Testis (tissue), 3 donors: ENCODE data around the gene SND1. TPM values are rescaled to one million over a fixed set of nuclear protein-coding genes. Genes with fewer than 3 reads are reported as not detected.

Experiments
- DNase-seq: peaks from one replicate; pipeline ENCODE4 v3.0.0-alpha.2; 2019
- H3K27ac ChIP-seq, 2 donors: fragments of 200-600 bp; sonication (generic); one replicate each; pipeline ENCODE4 v1.5.1; 2019
- H3K27me3 ChIP-seq: fragments of 200-600 bp; sonication (generic); one replicate; pipeline ENCODE4 v1.5.1; 2019
- H3K36me3 ChIP-seq: fragments of 200-600 bp; sonication (generic); one replicate; pipeline ENCODE4 v1.5.1; 2017; ENCODE audit warnings: low read depth; ENCODE audit errors: missing control alignments
- H3K4me1 ChIP-seq: fragments of 200-600 bp; sonication (generic); one replicate; pipeline ENCODE4 v1.5.1; 2019
- H3K4me3 ChIP-seq, 2 donors: fragments of 200-600 bp; sonication (generic); one replicate each; pipeline ENCODE4 v1.5.1; 2017 to 2019
- H3K9me3 ChIP-seq: fragments of 200-600 bp; sonication (generic); one replicate; pipeline ENCODE4 v1.5.1; 2017
- POLR2A ChIP-seq: fragments of 450-650 bp; IDR thresholded peaks from one replicate; pipeline ENCODE4 v1.6.1; 2017; ENCODE audit warnings: antibody characterized with exemption, mild to moderate bottlenecking, moderate library complexity
- WGBS, 2 donors: methylation state at CpG; one replicate each; pipeline ENCODE4 v1.1.5; 2018; 5-methylcytosine and 5-hydroxymethylcytosine counted together
- intact Hi-C: fragments of 100-400 bp; cut with DNase I; formaldehyde crosslinking; loops from one replicate; pipeline ENCODE4 v1.15.1; 2023; ENCODE audit warnings: low total_unique reads
- polyA plus RNA-seq: library from polyadenylated mRNA; stranded (reverse); fragments of 350-450 nt; fragmentation: Illumina TruSeq; extraction: RNeasy Lipid Tissue Mini Kit (QIAGEN cat#74804); gene quantifications from one replicate; pipeline ENCODE4 v1.2.3, GENCODE V29; 2014; ENCODE audit warnings: low read depth, low replicate concordance; ENCODE audit not compliant: insufficient read depth
- total RNA-seq, 2 donors: library from RNA; depleted of rRNA; stranded (reverse); fragments of >200 nt; gene quantifications; one replicate each; pipeline ENCODE4 v1.2.3, GENCODE V29; 2016
- TF ChIP-seq, protein P1 (sequence below), 3 experiments: fragments of 450-650 bp in 2 of 3; fragments of 200-600 bp in 1 of 3; sonication (generic) in 1 of 3; IDR thresholded peaks; one replicate each; pipeline ENCODE4 v1.5.1; 2016 to 2019; ENCODE audit warnings: antibody characterized with exemption in 3 of 3, mild to moderate bottlenecking in 2 of 3, moderate library complexity in 1 of 3

SND1 gene
- total and polyA plus RNA-seq, 3 donors from 2014 or later: 132 to 207 (median 179) TPM

DNA sequence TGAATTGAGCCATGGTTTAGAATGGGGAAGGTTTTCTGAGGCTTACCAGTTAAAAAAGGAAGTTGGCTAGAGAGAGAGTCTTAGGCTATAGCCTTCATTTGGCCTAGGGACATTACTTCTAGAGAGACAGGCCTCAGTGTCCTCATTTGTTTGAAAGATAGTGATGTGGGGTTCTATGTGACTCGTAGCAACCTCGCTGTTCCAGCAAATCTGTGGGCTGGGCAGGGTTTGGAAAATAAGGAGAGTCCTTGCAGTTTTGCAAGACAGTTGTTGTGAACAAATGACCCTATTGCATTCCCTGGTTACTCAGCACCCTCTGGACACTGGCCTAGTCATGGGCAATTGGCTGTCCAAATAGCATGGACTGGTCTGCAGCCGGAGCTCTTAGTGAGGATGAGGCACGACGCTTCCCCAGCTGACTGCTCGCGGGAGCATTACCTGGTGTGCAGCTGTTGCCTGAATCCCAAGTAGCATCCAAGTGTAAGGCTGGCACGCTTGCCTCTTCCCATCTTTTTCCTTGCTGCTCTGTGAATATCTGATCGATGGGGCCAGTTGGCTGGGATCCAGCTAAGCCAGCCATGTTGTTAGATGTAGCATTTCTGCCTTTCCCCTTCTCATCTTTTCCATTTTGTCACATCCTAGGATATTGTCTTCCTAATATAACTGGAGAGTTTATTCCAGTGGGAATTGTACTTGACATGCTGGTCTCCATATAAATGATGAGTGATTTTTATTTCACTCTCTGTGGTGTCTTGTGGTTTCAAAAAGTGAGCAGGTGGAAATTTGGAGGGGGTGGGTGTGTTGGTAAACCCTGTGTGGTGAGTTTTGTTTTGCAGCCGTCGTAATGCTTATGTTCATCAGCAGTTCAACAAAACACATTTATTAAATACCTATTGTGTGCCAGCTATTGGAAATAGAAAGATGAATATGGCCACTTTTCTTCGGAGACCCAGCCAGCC, 99.8 kb downstream of the SND1 start:
- Histone ChIP-seq H3K4me3 (no peak overlapping the region), H3K27ac (no peak overlapping the region), H3K27me3 (no peaks in the 10 kb centered on the region), H3K36me3 (no peaks in the 10 kb centered on the region), H3K4me1 (no peaks in the 10 kb centered on the region), H3K9me3 (no peaks in the 10 kb centered on the region)
- intact Hi-C loops: no loop called here
- 87 to 95% methylated on average over 12 of the region's 12 CpGs for WGBS, 2 donors
- TF ChIP-seq, protein P1, sequence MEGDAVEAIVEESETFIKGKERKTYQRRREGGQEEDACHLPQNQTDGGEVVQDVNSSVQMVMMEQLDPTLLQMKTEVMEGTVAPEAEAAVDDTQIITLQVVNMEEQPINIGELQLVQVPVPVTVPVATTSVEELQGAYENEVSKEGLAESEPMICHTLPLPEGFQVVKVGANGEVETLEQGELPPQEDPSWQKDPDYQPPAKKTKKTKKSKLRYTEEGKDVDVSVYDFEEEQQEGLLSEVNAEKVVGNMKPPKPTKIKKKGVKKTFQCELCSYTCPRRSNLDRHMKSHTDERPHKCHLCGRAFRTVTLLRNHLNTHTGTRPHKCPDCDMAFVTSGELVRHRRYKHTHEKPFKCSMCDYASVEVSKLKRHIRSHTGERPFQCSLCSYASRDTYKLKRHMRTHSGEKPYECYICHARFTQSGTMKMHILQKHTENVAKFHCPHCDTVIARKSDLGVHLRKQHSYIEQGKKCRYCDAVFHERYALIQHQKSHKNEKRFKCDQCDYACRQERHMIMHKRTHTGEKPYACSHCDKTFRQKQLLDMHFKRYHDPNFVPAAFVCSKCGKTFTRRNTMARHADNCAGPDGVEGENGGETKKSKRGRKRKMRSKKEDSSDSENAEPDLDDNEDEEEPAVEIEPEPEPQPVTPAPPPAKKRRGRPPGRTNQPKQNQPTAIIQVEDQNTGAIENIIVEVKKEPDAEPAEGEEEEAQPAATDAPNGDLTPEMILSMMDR (IDR thresholded peaks at IDR 0.05): no peak
- no peak for TF ChIP-seq POLR2A
- DNase-seq: no peak

DNA sequence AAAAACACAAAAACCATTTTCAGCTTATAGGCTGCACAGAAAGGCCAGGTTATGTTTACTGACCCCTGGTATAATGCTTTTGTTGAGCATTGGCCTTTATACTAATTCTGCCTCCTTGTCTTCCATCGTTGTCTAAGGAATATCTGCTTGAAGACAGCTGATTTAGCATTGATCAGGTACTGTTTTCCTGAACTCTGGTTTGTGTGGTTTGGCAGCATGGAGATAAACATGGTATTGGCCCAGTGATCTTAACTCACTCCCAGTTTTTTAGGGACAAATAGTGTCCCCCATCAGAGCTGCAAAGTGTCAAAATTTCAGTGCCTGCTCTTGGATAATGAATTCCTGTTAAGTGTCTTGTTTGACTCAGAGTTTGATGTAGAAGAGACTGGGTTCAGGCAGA, 100.8 kb downstream of the SND1 start:
- intact Hi-C loops: no loop called here
- WGBS, 2 donors: 75 to 91% methylated on average over 1 of the region's 1 CpG
- no peak for DNase-seq
- TF ChIP-seq, protein P1 (IDR thresholded peaks at IDR 0.05): no peak
- no peak for TF ChIP-seq POLR2A
- no peaks in the 10 kb centered on the region for H3K9me3 ChIP-seq
- H3K4me3 ChIP-seq: no peak overlapping the region
- no peak overlapping the region for H3K27ac ChIP-seq
- no peaks in the 10 kb centered on the region for H3K27me3 ChIP-seq
- no peaks in the 10 kb centered on the region for H3K36me3 ChIP-seq
- no peaks in the 10 kb centered on the region for H3K4me1 ChIP-seq

DNA sequence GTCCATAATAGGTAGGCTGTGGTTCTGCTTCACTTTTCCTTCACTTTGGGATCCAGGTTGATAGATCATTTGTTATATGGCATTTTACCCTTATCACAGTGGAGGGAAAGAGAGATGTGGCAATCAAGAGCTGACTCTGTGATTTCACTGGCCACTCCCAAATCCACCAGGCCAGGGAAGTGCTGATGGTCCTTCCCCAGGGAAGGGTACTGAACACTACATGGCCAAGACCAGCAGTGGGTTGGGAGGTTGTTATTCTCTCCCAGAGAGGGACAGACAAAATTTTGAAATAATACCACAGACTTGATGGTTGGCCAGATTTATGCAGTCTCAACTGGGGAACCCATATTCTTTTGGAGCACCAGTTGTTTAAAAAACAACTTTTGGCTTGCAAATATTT, 102.5 kb downstream of the SND1 start:
- Histone ChIP-seq H3K27me3 (no peaks in the 10 kb centered on the region), H3K9me3 (no peaks in the 10 kb centered on the region), H3K27ac (no peak overlapping the region), H3K4me3 (no peak overlapping the region), H3K4me1 (no peaks in the 10 kb centered on the region), H3K36me3 (no peaks in the 10 kb centered on the region)
- no peak for DNase-seq
- TF ChIP-seq POLR2A: no peak
- TF ChIP-seq, protein P1 (IDR thresholded peaks at IDR 0.05): no peak
- intact Hi-C loops: no loop called here

DNA sequence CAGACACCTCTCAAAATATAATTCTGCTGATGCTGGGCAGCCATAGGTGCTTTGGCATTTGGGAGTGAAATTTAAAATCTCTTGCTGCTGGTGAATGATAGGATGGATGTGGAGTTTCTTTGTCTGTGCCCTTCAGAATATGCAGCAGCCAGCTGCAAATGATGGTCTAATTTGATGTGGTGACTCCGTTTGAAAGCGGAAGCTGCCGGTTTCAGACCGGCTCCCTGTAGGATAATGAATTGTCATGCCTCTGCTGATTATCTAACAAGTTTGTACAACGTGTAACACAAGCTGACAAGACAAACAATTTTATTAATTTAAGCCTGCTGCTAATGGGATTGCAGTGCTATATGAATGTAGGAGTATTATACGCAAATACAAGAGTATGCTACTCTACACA, 103.5 kb downstream of the SND1 start:
- no peak for TF ChIP-seq POLR2A
- TF ChIP-seq, protein P1 (IDR thresholded peaks at IDR 0.05): no peak
- Histone ChIP-seq H3K36me3 (no peaks in the 10 kb centered on the region), H3K4me3 (no peak overlapping the region), H3K27ac (no peak overlapping the region), H3K4me1 (no peaks in the 10 kb centered on the region), H3K9me3 (no peaks in the 10 kb centered on the region), H3K27me3 (no peaks in the 10 kb centered on the region)
- 57 to 61% methylated on average over 6 of the region's 6 CpGs for WGBS, 2 donors
- intact Hi-C loops: no loop called here
- DNase-seq: no peak

DNA sequence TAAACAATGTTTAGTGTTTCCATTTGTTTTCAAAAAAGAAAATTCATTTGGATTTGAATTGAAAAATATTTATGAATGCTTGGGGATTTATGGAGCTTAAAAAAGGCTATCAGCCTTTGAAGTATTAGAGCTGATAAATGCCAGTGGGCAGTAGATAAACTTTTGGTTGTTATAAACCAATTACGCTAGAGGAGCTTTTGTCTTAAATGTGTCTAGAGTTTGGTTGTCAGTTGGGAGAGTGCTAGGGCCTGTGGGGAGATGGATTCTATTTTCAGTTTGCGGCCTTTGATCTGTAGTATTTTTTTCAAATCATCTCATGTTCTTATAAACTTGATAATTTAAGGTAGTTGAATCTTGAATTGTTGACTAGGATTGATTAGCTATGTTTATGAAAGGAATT, 104.0 kb downstream of the SND1 start:
- intact Hi-C loops: no loop called here
- no peaks in the 10 kb centered on the region for H3K36me3 ChIP-seq
- WGBS, 2 donors: 82 to 88% methylated on average over 2 of the region's 2 CpGs
- no peak for DNase-seq
- TF ChIP-seq, protein P1 (IDR thresholded peaks at IDR 0.05): no peak
- no peak for TF ChIP-seq POLR2A
- H3K27ac ChIP-seq: no peak overlapping the region
- H3K27me3 ChIP-seq: no peaks in the 10 kb centered on the region
- H3K4me3 ChIP-seq: no peak overlapping the region
- no peaks in the 10 kb centered on the region for H3K4me1 ChIP-seq
- no peaks in the 10 kb centered on the region for H3K9me3 ChIP-seq
